Vagina (tissue), 2 donors: ENCODE measurements around the gene CDCA7L.

Experiments
- CTCF ChIP-seq, 3 experiments: fragments of 450-650 bp in 2 of 3; fragments of 200-600 bp in 1 of 3; sonication (generic) in 1 of 3; IDR thresholded peaks; one replicate each; pipeline ENCODE4 v1.5.1; 2017 to 2019; ENCODE audit warnings: antibody characterized with exemption in 3 of 3, mild to moderate bottlenecking in 2 of 3, moderate library complexity in 2 of 3
- POLR2AphosphoS5 ChIP-seq, 2 donors: sonication (generic); formaldehyde crosslinking; IDR thresholded peaks; one replicate each; pipeline ENCODE4 v1.9.0; 2017; ENCODE audit warnings: antibody characterized with exemption in 2 of 2, mild to moderate bottlenecking in 2 of 2, low read depth in 1 of 2; ENCODE audit not compliant: insufficient read depth in 1 of 2

GRCh38 chr7:21922605-21923004 lies 23.1 kb downstream of the CDCA7L start:
- TF ChIP-seq POLR2AphosphoS5 (IDR thresholded peaks at IDR 0.05; ENCODE audit: insufficient read depth in 1 of 2, low read depth in 1 of 2) (no peak), CTCF (IDR thresholded peaks at IDR 0.05) (no peak)
